ENCODE data around the gene SYNE2.

- TF ChIP-seq POLR2A (IDR thresholded peaks at IDR 0.05; ENCODE audit: low read depth) (no peak), CTCF (IDR thresholded peaks at IDR 0.05) (no peak)
Observed at GRCh38 chr14:63860146-63860545, 7.3 kb downstream of the SYNE2 start.

Measured in esophagus muscularis mucosa (tissue), 3 donors.